ENCODE results near the gene LGALS3BP.

DNA sequence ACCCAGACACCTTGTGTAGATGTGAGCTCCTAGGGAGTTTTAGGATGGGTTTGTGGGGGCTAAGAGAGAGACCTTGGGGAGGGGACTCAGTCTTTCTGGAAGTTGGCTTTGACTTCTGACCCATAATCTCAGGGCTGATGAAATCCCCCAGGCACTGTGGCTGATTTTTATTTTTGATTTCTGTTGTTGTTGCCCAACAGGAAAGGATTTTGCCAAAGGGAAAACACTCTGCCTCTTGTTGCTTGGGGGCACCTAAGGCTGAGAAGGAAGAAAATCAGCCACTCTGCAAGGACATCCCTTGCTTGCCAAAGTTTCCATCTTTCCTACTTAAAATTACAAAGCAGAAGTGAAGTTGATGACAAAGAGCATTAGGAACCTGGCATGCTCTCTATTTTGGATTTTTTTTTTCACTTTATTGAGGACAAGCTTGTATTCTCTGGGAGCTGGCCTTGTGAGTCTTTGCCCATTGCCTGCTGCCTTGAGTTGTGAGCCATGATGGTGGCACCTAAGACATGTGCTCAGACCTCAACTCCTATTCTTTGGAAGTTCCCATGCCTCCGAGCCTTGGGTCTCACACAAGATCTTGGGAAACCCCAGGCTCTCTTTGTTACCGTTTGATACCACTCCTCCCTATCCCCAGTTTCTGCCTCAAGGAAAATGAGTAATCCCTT, 41.0 kb upstream of the LGALS3BP start:
- TF ChIP-seq, protein P1, sequence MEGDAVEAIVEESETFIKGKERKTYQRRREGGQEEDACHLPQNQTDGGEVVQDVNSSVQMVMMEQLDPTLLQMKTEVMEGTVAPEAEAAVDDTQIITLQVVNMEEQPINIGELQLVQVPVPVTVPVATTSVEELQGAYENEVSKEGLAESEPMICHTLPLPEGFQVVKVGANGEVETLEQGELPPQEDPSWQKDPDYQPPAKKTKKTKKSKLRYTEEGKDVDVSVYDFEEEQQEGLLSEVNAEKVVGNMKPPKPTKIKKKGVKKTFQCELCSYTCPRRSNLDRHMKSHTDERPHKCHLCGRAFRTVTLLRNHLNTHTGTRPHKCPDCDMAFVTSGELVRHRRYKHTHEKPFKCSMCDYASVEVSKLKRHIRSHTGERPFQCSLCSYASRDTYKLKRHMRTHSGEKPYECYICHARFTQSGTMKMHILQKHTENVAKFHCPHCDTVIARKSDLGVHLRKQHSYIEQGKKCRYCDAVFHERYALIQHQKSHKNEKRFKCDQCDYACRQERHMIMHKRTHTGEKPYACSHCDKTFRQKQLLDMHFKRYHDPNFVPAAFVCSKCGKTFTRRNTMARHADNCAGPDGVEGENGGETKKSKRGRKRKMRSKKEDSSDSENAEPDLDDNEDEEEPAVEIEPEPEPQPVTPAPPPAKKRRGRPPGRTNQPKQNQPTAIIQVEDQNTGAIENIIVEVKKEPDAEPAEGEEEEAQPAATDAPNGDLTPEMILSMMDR (conservative IDR thresholded peaks at IDR 0.05; ENCODE audit: low read length): no peak
- TF ChIP-seq EZH2phosphoT487 (IDR thresholded peaks at IDR 0.05; ENCODE audit: borderline replicate concordance, low read depth, low read length): no peak

All from OCI-LY7 (cell line).